H9 (cell line): ENCODE measurements around the gene ACAP3. TPM values are rescaled to one million over a fixed set of nuclear protein-coding genes. Genes with fewer than 3 reads are reported as not detected.

ENCODE experiments used
- DNase-seq: peaks from one replicate; pipeline ENCODE4 v3.0.0-alpha.2; 2017
- H2AFZ ChIP-seq: one replicate; pipeline ENCODE4 v1.6.1; 2013; ENCODE audit warnings: mild to moderate bottlenecking, low read length, control low read depth, moderate library complexity
- H2AK5ac ChIP-seq: 2 replicates; pipeline ENCODE4 v1.6.1; 2013; ENCODE audit warnings: low read length, control low read depth, mixed read lengths; ENCODE audit not compliant: insufficient read length
- H2BK120ac ChIP-seq: one replicate; pipeline ENCODE4 v1.6.1; 2013; ENCODE audit warnings: low read depth, mild to moderate bottlenecking, low read length, control low read depth, inconsistent platforms; ENCODE audit not compliant: poor library complexity, severe bottlenecking
- H2BK12ac ChIP-seq: 2 replicates; pipeline ENCODE4 v1.6.1; 2013; ENCODE audit warnings: low read length, control low read depth, mixed read lengths, low read depth; ENCODE audit not compliant: insufficient read length
- H2BK15ac ChIP-seq: 2 replicates; pipeline ENCODE4 v1.6.1; 2013; ENCODE audit warnings: low read depth, low read length, control low read depth
- H2BK20ac ChIP-seq: one replicate; pipeline ENCODE4 v1.6.1; 2013; ENCODE audit warnings: low read depth, mild to moderate bottlenecking, low read length, control low read depth, inconsistent platforms; ENCODE audit not compliant: poor library complexity, severe bottlenecking
- H2BK5ac ChIP-seq: 2 replicates; pipeline ENCODE4 v1.6.1; 2013; ENCODE audit warnings: low read length, control low read depth, mixed read lengths; ENCODE audit not compliant: insufficient read length
- H3K14ac ChIP-seq: 2 replicates; pipeline ENCODE4 v1.6.1; 2013; ENCODE audit warnings: low read length, control low read depth; ENCODE audit not compliant: insufficient read depth
- H3K18ac ChIP-seq: 2 replicates; pipeline ENCODE4 v1.6.1; 2013; ENCODE audit warnings: low read depth, mild to moderate bottlenecking, mixed read lengths, low read length, control low read depth; ENCODE audit not compliant: insufficient read length
- H3K23ac ChIP-seq: 2 replicates; pipeline ENCODE4 v1.6.1; 2013; ENCODE audit warnings: low read length, control low read depth, mixed read lengths, low read depth; ENCODE audit not compliant: insufficient read length
- H3K23me2 ChIP-seq: 2 replicates; pipeline ENCODE4 v1.6.1; 2013; ENCODE audit warnings: low read depth, mild to moderate bottlenecking, mixed read lengths, low read length, control low read depth; ENCODE audit not compliant: insufficient read length, poor library complexity, severe bottlenecking
- H3K27ac ChIP-seq: 2 replicates; pipeline ENCODE4 v1.5.1; 2013; ENCODE audit warnings: low read length, control low read depth, mixed read lengths, low read depth; ENCODE audit not compliant: insufficient read length
- H3K27me3 ChIP-seq: 2 replicates; pipeline ENCODE4 v1.6.1; 2013; ENCODE audit warnings: low read length, control low read depth, inconsistent platforms; ENCODE audit not compliant: insufficient read depth
- H3K4ac ChIP-seq: 2 replicates; pipeline ENCODE4 v1.6.1; 2013; ENCODE audit warnings: low read depth, mild to moderate bottlenecking, control low read depth, inconsistent platforms, low read length, moderate library complexity
- H3K4me1 ChIP-seq: 2 replicates; pipeline ENCODE4 v1.6.1; 2013; ENCODE audit warnings: low read length, control low read depth, inconsistent platforms; ENCODE audit not compliant: insufficient read depth
- H3K4me2 ChIP-seq: 2 replicates; pipeline ENCODE4 v1.6.1; 2013; ENCODE audit warnings: low read length, control low read depth, mixed read lengths; ENCODE audit not compliant: insufficient read length, insufficient read depth
- H3K56ac ChIP-seq: 2 replicates; pipeline ENCODE4 v1.6.1; 2013; ENCODE audit warnings: low read depth, mild to moderate bottlenecking, mixed read lengths, low read length, control low read depth; ENCODE audit not compliant: insufficient read length
- H3K79me1 ChIP-seq: 2 replicates; pipeline ENCODE4 v1.6.1; 2013; ENCODE audit warnings: low read depth, mild to moderate bottlenecking, moderate library complexity, low read length, control low read depth, inconsistent platforms; ENCODE audit not compliant: insufficient read depth, poor library complexity, severe bottlenecking
- H3K79me2 ChIP-seq: 2 replicates; pipeline ENCODE4 v1.6.1; 2013; ENCODE audit warnings: low read length, control low read depth, inconsistent platforms; ENCODE audit not compliant: insufficient read depth
- H3K9ac ChIP-seq: 2 replicates; pipeline ENCODE4 v1.6.1; 2013; ENCODE audit warnings: low read length, control low read depth, mixed read lengths; ENCODE audit not compliant: insufficient read length; ENCODE audit errors: extremely low read depth
- H3K9me3 ChIP-seq: one replicate; pipeline ENCODE4 v1.6.1; 2013; ENCODE audit warnings: low read depth, low read length, inconsistent platforms; ENCODE audit not compliant: control insufficient read depth
- H3T11ph ChIP-seq: one replicate; pipeline ENCODE4 v1.6.1; 2013; ENCODE audit warnings: mild to moderate bottlenecking, low read length, control low read depth, inconsistent platforms
- H4K20me1 ChIP-seq: one replicate; pipeline ENCODE4 v1.6.1; 2013; ENCODE audit not compliant: control insufficient read depth, insufficient read length, insufficient read depth
- H4K5ac ChIP-seq: 2 replicates; pipeline ENCODE4 v1.6.1; 2013; ENCODE audit warnings: low read depth, mild to moderate bottlenecking, mixed read lengths, low read length, control low read depth; ENCODE audit not compliant: insufficient read length
- H4K8ac ChIP-seq: replicated peaks from 2 replicates; pipeline ENCODE4 v1.6.1; 2013; ENCODE audit warnings: low read length, control low read depth, mixed read lengths, low read depth; ENCODE audit not compliant: insufficient read length
- H4K91ac ChIP-seq: 2 replicates; pipeline ENCODE4 v1.6.1; 2013; ENCODE audit warnings: low read depth, mild to moderate bottlenecking, moderate library complexity, mixed read lengths, low read length, control low read depth; ENCODE audit not compliant: insufficient read length
- H3K27ac Mint-ChIP-seq, 3 experiments: 2 replicates in 2 of 3; 3 replicates in 1 of 3; pipeline ENCODE4 v1.8.0; 2020 to 2021; ENCODE audit warnings: mixed read lengths in 3 of 3, mild to moderate bottlenecking in 1 of 3, moderate library complexity in 1 of 3
- H3K27me3 Mint-ChIP-seq: 2 replicates; pipeline ENCODE4 v1.8.0; 2021; ENCODE audit warnings: low read depth, mild to moderate bottlenecking, moderate library complexity, mixed read lengths
- H3K36me3 Mint-ChIP-seq, 3 experiments: 2 replicates in 2 of 3; 3 replicates in 1 of 3; pipeline ENCODE4 v1.8.0; 2020 to 2021; ENCODE audit warnings: low read depth in 3 of 3, mixed read lengths in 3 of 3; ENCODE audit not compliant: insufficient read depth in 1 of 3
- H3K4me1 Mint-ChIP-seq, 2 experiments: 2 replicates each; pipeline ENCODE4 v1.8.0; 2020; ENCODE audit warnings: mixed read lengths in 2 of 2
- H3K4me3 Mint-ChIP-seq, 2 experiments: 2 replicates in 1 of 2; 3 replicates in 1 of 2; pipeline ENCODE4 v1.8.0; 2020 to 2021; ENCODE audit warnings: mild to moderate bottlenecking in 2 of 2, mixed read lengths in 2 of 2, moderate library complexity in 1 of 2
- H3K9me3 Mint-ChIP-seq, 2 experiments: 2 replicates in 1 of 2; 3 replicates in 1 of 2; pipeline ENCODE4 v1.8.0; 2020; ENCODE audit warnings: mild to moderate bottlenecking in 2 of 2, mixed read lengths in 2 of 2, moderate library complexity in 1 of 2
- CTCF ChIP-seq: fragments of 200-600 bp; sonication (generic); conservative IDR thresholded peaks from 3 replicates; pipeline ENCODE4 v1.8.0; 2021; ENCODE audit warnings: antibody characterized with exemption, mild to moderate bottlenecking
- WGBS: extraction: QIAGEN DNeasy Blood & Tissue Kit; methylation state at CpG from one replicate; pipeline ENCODE4 v1.1.7; 2013; ENCODE audit warnings: missing lambda C conversion rate, low lambda C conversion rate, mixed read lengths; ENCODE audit not compliant: insufficient read length; ENCODE audit errors: extremely low coverage; 5-methylcytosine and 5-hydroxymethylcytosine counted together
- total RNA-seq: library from RNA; stranded (reverse); gene quantifications from 2 replicates; pipeline ENCODE4 v1.2.1, GENCODE V29; 2021

The ACAP3 gene
- total RNA-seq, 1 experiment from 2014 or later: 41.4 TPM

- Histone ChIP-seq H3T11ph (no peak overlapping the region), H4K8ac (no peak overlapping the region), H2BK120ac (no peak overlapping the region), H4K5ac (no peak overlapping the region), H3K79me1 (peaks cover 8% of the 10 kb centered on the region), H3K27me3 (no peaks in the 10 kb centered on the region), H2BK12ac (no peak overlapping the region), H3K23me2 (peaks cover 8% of the 10 kb centered on the region), H2BK5ac (no peak overlapping the region), H2BK20ac (no peak overlapping the region), H3K18ac (no peak overlapping the region), H3K9ac (no peak overlapping the region), H3K23ac (no peak overlapping the region), H3K14ac (no peak overlapping the region), H2BK15ac (no peak overlapping the region), H3K4me1 (no peaks in the 10 kb centered on the region), H4K91ac (no peak overlapping the region), H3K79me2 (peaks cover 17% of the 10 kb centered on the region; the same call in 1 of the 2 replicates), H4K20me1 (peaks cover 5% of the 10 kb centered on the region), H3K9me3 (no peaks in the 10 kb centered on the region), H3K4me2 (no peak overlapping the region), H2AK5ac (no peak overlapping the region), H3K4ac (no peak overlapping the region), H2AFZ (no peak overlapping the region), H3K27ac (no peak overlapping the region), H3K56ac (no peak overlapping the region)
- no peak for DNase-seq
- WGBS: no CpG with 5 or more reads among the region's 8 CpGs
- no peak for TF ChIP-seq CTCF
- Mint-ChIP-seq H3K27me3 (no peaks in the 10 kb centered on the region), H3K4me1 (peaks cover 2 to 14% of the 10 kb centered on the region in 2 experiments), H3K27ac (no peak overlapping the region), H3K9me3 (no peaks in the 10 kb centered on the region), H3K36me3 (peaks cover 13 to 42% (median 35%) of the 10 kb centered on the region in 3 experiments; a peak in 6 of 7 replicates), H3K4me3 (no peak overlapping the region)
Measured at GRCh38 chr1:1321477-1321876, 13.7 kb upstream of the ACAP3 start.
